Effector CD4-positive, alpha-beta T cell (primary cell): ENCODE measurements around the gene CCDC61.
A peak's percentile ranks its signal among the peaks of the same experiment; 100 is the strongest.

Experiments
- DNase-seq: peaks from one replicate; pipeline ENCODE4 v3.0.0-alpha.2; 2020
- total RNA-seq: gene quantifications from one replicate; lab custom pipeline; 2026; lab: John Stamatoyannopoulos, UW

CCDC61 gene
- 11.6 reads per million, percentile 35 among the genes with 10 or more reads in this experiment for total RNA-seq

- peak; percentile 94 for DNase-seq
These were observed at the start of gene CCDC61 for GRCh38 chr19:45994998-45995714. CCDC61 (plus strand) TSS chr19:45995467; CDS start chr19:46003019, 7,552 bp downstream.

- no peak for DNase-seq
These were observed 47.3 kb upstream of the CCDC61 start for GRCh38 chr19:45947926-45948325.

GRCh38 chr19:45952341-45952685 lies 43.0 kb upstream of the CCDC61 start:
- no peak for DNase-seq

- no peak for DNase-seq
These were observed 42.4 kb upstream of the CCDC61 start for GRCh38 chr19:45952686-45953505.

- no peak for DNase-seq
These were observed 41.6 kb upstream of the CCDC61 start for GRCh38 chr19:45953676-45954075.

- no peak for DNase-seq
These were observed 41.1 kb upstream of the CCDC61 start for GRCh38 chr19:45954156-45954555.

GRCh38 chr19:45955905-45956608 lies 39.2 kb upstream of the CCDC61 start:
- no peak for DNase-seq

GRCh38 chr19:45958320-45958719 lies 36.9 kb upstream of the CCDC61 start:
- no peak for DNase-seq

- DNase-seq: no peak
These were observed 36.3 kb upstream of the CCDC61 start for GRCh38 chr19:45958769-45959516.

- no peak for DNase-seq
These were observed 35.7 kb upstream of the CCDC61 start for GRCh38 chr19:45959517-45960025.

GRCh38 chr19:45960595-45961235 lies 34.6 kb upstream of the CCDC61 start:
- DNase-seq: no peak

- no peak for DNase-seq
These were observed 33.2 kb upstream of the CCDC61 start for GRCh38 chr19:45962021-45962420.

GRCh38 chr19:45967246-45967645 lies 28.0 kb upstream of the CCDC61 start:
- DNase-seq: no peak

- DNase-seq: no peak
These were observed 26.6 kb upstream of the CCDC61 start for GRCh38 chr19:45968626-45969025.

- no peak for DNase-seq
These were observed 25.6 kb upstream of the CCDC61 start for GRCh38 chr19:45969676-45970075.

- DNase-seq: no peak
These were observed 23.9 kb upstream of the CCDC61 start for GRCh38 chr19:45971260-45971902.

- no peak for DNase-seq
These were observed 23.0 kb upstream of the CCDC61 start for GRCh38 chr19:45972081-45972946.

- DNase-seq: no peak
These were observed 22.2 kb upstream of the CCDC61 start for GRCh38 chr19:45972947-45973540.

GRCh38 chr19:45973553-45974338 lies 21.5 kb upstream of the CCDC61 start, which contains the start of gene NOVA2:
NOVA2 (minus strand) TSS chr19:45973865; CDS start chr19:45973351, 514 bp downstream.
- no peak for DNase-seq
